Osteocyte (in vitro differentiated cells): ENCODE measurements around the gene FOXQ1. TPM values are rescaled to one million over a fixed set of nuclear protein-coding genes. Genes with fewer than 3 reads are reported as not detected.
"Not testable (repeated sequence)": the region's sequence is repeated elsewhere in the genome, so short reads cannot be mapped to it uniquely, and the experiment has no call there.

Source experiments
- DNase-seq: peaks from one replicate; pipeline ENCODE4 v3.0.0; 2021; ENCODE audit warnings: mixed read lengths; ENCODE audit not compliant: unreplicated experiment; ENCODE audit errors: extremely low spot score
- H3K27ac Mint-ChIP-seq: one replicate; pipeline ENCODE4 v1.8.0; 2021; ENCODE audit warnings: mild to moderate bottlenecking, mixed read lengths; ENCODE audit not compliant: unreplicated experiment
- H3K27me3 Mint-ChIP-seq: one replicate; pipeline ENCODE4 v1.8.0; 2021; ENCODE audit warnings: mixed read lengths; ENCODE audit not compliant: unreplicated experiment
- H3K36me3 Mint-ChIP-seq: one replicate; pipeline ENCODE4 v1.8.0; 2021; ENCODE audit warnings: mixed read lengths; ENCODE audit not compliant: unreplicated experiment
- H3K4me1 Mint-ChIP-seq: one replicate; pipeline ENCODE4 v1.8.0; 2021; ENCODE audit warnings: mixed read lengths; ENCODE audit not compliant: unreplicated experiment
- H3K4me3 Mint-ChIP-seq: one replicate; pipeline ENCODE4 v1.8.0; 2021; ENCODE audit warnings: mild to moderate bottlenecking, moderate library complexity, mixed read lengths; ENCODE audit not compliant: unreplicated experiment
- H3K9me3 Mint-ChIP-seq: one replicate; pipeline ENCODE4 v1.8.0; 2021; ENCODE audit warnings: mixed read lengths; ENCODE audit not compliant: unreplicated experiment
- CTCF ChIP-seq: fragments of 200-600 bp; sonication (generic); IDR thresholded peaks from 2 replicates; pipeline ENCODE4 v1.5.0; 2021; ENCODE audit warnings: antibody characterized with exemption, mild to moderate bottlenecking, moderate library complexity
- total RNA-seq: library from RNA; stranded (reverse); gene quantifications from 2 replicates; pipeline ENCODE4 v1.2.1, GENCODE V29; 2021

FOXQ1 gene
- total RNA-seq, 1 donor from 2014 or later: not detected

GRCh38 chr6:1347161-1347560, 35.3 kb downstream of the FOXQ1 start:
- peaks cover 15% of the 10 kb centered on the region for H3K9me3 Mint-ChIP-seq
- peaks cover 26% of the 10 kb centered on the region for H3K27me3 Mint-ChIP-seq
- no peaks in the 10 kb centered on the region for H3K36me3 Mint-ChIP-seq
- DNase-seq: no peak
- no peak for TF ChIP-seq CTCF
- H3K4me1 Mint-ChIP-seq: no peaks in the 10 kb centered on the region
- H3K4me3 Mint-ChIP-seq: no peak overlapping the region
- H3K27ac Mint-ChIP-seq: no peak overlapping the region

- no peaks in the 10 kb centered on the region for H3K36me3 Mint-ChIP-seq
- H3K4me3 Mint-ChIP-seq: no peak overlapping the region
- H3K4me1 Mint-ChIP-seq: no peaks in the 10 kb centered on the region
- peaks cover 15% of the 10 kb centered on the region for H3K9me3 Mint-ChIP-seq
- no peak for TF ChIP-seq CTCF
- H3K27me3 Mint-ChIP-seq: peaks cover 26% of the 10 kb centered on the region
- H3K27ac Mint-ChIP-seq: no peak overlapping the region
- no peak for DNase-seq
Measured at GRCh38 chr6:1348675-1349074, 36.8 kb downstream of the FOXQ1 start.

GRCh38 chr6:1349655-1350054, 37.8 kb downstream of the FOXQ1 start:
- Mint-ChIP-seq H3K4me1 (no peaks in the 10 kb centered on the region), H3K36me3 (no peaks in the 10 kb centered on the region), H3K27me3 (peaks cover 27% of the 10 kb centered on the region), H3K4me3 (no peak overlapping the region), H3K9me3 (peaks cover 8% of the 10 kb centered on the region), H3K27ac (no peak overlapping the region)
- no peak for DNase-seq
- no peak for TF ChIP-seq CTCF

GRCh38 chr6:1351381-1352008, 39.6 kb downstream of the FOXQ1 start:
- H3K9me3 Mint-ChIP-seq: peaks cover 8% of the 10 kb centered on the region
- no peak overlapping the region for H3K27ac Mint-ChIP-seq
- H3K4me1 Mint-ChIP-seq: no peaks in the 10 kb centered on the region
- no peak for DNase-seq
- no peak overlapping the region for H3K4me3 Mint-ChIP-seq
- peaks cover 28% of the 10 kb centered on the region for H3K27me3 Mint-ChIP-seq
- no peak for TF ChIP-seq CTCF
- H3K36me3 Mint-ChIP-seq: no peaks in the 10 kb centered on the region

- H3K36me3 Mint-ChIP-seq, DNase-seq, H3K4me1 Mint-ChIP-seq, H3K4me3 Mint-ChIP-seq, H3K9me3 Mint-ChIP-seq, H3K27ac Mint-ChIP-seq: not testable (repeated sequence)
- peaks cover 47% of the 10 kb centered on the region for H3K27me3 Mint-ChIP-seq
Measured at GRCh38 chr6:1355068-1355467, 43.2 kb downstream of the FOXQ1 start.

GRCh38 chr6:1361717-1362116, 49.8 kb downstream of the FOXQ1 start:
- not testable (repeated sequence) for H3K9me3 Mint-ChIP-seq, H3K4me3 Mint-ChIP-seq, H3K36me3 Mint-ChIP-seq, DNase-seq, H3K27ac Mint-ChIP-seq, H3K4me1 Mint-ChIP-seq
- peaks cover 43% of the 10 kb centered on the region for H3K27me3 Mint-ChIP-seq
